GM21786 (cell line): ENCODE data around the gene AK5.
A peak's percentile ranks its signal among the peaks of the same experiment; 100 is the strongest.
"Not testable (repeated sequence)": the region's sequence is repeated elsewhere in the genome, so short reads cannot be mapped to it uniquely, and the experiment has no call there.

Source experiments
- ATAC-seq: cut with Tn5 transposase; IDR thresholded peaks from one replicate; pipeline ENCODE4 v1.9.1; 2021; ENCODE audit not compliant: unreplicated experiment

AK5 gene

DNA sequence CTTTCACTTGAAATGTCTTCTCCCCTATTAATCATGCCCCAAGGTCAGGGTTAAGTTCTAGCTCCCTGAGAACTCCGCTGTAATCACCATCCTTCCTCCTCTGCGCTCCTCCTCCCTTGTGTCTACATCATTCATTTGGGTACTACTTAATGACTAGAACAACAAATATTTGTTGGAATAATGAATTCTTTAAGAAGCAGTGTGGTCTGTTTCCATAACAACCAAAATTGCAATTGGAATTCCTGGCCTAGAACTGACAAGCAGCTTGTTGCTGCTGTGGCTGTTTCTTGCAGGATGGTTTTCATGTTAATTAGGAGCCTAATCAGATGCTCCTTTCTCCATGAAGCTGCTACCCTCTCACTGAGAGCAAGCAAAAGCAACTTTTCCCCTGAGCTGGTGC is 208.1 kb downstream of the AK5 start:
- no peak for ATAC-seq

DNA sequence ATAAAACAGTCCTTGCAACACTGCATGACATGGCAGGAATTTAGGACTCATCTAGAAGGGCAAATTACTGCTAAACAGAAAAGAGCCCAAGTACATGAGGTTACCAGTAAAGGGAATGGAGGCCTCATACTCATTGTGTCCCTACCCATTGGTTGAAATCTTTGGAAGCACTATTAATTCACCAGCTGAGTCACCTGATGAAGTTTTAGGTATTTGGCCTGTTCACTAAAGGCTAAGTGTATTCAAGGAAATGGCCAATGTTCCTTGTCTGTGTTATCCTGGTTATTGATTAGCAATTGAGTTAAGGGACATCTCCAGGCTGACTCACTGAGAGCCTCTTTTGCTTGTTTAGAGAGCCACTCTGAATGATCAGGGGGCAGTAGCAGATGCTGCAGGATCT is 212.2 kb downstream of the AK5 start:
- ATAC-seq = no peak

DNA sequence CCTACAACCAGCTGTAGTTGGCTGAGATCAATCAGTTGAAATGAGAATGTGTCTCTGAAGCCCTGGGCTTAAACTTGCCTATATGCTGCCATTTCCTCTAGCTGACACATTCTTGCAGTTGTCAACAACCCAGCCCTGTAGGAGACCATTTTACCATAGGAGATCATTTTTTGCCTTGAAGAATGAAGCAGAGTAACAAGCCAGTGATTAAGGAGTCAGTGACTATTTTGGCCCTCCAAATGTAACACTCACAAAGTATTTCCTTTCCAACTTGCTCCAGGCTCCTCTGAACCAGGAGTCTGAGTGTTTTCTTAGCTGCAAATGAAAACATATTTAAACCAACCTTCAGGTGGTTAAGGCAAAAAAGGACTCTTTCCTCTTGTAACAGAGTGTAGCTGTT is 217.1 kb downstream of the AK5 start:
- ATAC-seq = no peak

GRCh38 chr1:77499466-77499865 is 217.6 kb downstream of the AK5 start:
- no peak for ATAC-seq

- peak; percentile 57 for ATAC-seq
Observed at GRCh38 chr1:77504986-77505385, 223.2 kb downstream of the AK5 start.

DNA sequence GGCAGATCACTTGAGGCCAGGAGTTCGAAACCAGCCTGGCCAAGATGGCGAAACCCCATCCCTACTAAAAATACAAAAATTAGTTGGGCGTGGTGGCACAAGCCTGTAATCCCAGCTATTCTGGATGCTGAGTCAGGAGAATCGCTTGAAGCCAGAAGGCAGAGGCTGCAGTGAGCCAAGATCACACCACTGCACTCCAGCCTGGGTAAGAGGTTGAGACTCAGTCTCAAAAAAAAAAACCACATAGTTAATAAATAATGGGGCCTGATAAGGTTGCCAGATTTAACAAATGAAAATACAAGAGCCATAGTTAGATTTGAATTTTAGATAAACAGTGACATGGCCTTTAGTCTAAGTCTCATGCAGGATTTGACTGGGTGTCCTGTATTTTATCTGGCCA is 225.0 kb downstream of the AK5 start:
- ATAC-seq = no peak

GRCh38 chr1:77509051-77509492 is 227.3 kb downstream of the AK5 start:
- no peak for ATAC-seq

GRCh38 chr1:77509898-77510297 is 228.1 kb downstream of the AK5 start:
- ATAC-seq = no peak

GRCh38 chr1:77511440-77511840 is 229.6 kb downstream of the AK5 start:
- no peak for ATAC-seq

DNA sequence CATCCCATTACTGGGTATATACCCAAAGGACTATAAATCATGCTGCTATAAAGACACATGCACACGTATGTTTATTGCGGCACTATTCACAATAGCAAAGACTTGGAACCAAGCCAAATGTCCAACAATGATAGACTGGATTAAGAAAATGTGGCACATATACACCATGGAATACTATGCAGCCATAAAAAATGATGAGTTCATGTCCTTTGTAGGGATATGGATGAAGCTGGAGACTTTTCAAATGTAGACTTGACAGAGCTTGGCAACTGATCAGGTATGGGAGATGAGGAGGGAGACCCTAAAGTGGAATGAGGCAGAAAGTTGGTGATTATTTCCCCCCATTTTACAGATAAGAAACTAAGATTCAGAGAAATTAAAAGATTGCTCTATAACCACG is 230.8 kb downstream of the AK5 start:
- not testable (repeated sequence) for ATAC-seq

DNA sequence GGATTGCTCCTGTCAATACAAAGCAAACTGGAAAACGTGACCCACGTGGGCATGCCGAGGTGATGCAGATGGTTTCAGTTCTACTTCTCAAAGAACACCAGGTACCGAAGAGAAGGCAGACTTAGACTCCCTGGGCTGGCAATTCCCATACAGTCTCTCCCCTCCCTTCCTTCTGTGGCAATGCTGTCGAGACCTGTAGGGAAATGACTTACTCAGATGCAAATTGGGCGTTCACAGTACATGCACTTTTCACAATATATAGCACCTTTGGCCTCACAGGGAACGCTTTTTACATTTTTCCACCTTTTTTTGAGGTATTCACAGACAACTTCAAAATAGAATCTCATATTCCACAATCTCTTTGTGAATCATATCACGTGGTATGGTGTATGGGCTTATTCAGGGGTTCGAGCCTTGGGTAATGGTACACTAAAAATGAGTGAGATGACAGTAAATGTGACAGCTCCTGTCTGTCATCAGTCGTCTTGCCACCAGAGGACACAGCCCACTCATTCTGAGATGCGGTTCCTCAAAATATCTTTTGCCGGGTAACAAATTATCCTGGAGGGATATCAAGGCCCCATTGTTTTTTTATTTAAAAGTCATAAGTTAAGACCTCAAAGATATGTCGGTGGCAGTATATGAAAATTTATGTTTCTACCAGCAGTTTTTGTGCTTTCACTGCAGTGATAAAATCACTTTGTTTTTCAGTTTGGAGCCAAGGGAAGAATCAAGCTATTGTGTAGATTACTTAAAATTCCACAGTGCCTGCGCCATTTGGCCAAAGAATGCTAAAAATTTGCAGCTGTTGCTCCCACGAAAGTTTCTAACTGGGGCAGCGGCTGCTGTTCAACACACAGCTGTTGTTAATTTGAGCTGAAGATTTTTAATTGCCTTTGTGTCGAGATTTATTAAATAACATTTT is 232.3 kb downstream of the AK5 start:
- no peak for ATAC-seq

GRCh38 chr1:77514921-77515776 is 233.3 kb downstream of the AK5 start:
- ATAC-seq = no peak

DNA sequence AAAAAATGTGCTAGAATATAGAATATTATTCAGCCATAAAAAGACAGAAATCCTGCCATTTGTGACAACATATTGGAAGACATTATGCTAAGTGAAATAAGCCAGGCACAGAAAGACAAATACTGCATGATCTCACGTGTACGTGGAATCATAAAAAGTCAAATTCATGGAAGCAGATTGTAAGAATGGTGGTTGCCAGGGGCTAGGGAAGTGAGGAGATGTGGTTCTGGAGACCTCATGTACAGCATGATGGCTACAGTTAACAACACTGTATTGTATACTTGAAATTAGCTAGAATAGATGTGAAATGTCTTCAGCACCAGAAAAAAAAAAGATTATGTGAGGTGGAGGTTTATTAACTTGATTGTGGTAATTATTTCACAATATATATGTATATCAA is 234.3 kb downstream of the AK5 start:
- no peak for ATAC-seq

- ATAC-seq = no peak
Observed at GRCh38 chr1:77524038-77524437, 242.2 kb downstream of the AK5 start.

DNA sequence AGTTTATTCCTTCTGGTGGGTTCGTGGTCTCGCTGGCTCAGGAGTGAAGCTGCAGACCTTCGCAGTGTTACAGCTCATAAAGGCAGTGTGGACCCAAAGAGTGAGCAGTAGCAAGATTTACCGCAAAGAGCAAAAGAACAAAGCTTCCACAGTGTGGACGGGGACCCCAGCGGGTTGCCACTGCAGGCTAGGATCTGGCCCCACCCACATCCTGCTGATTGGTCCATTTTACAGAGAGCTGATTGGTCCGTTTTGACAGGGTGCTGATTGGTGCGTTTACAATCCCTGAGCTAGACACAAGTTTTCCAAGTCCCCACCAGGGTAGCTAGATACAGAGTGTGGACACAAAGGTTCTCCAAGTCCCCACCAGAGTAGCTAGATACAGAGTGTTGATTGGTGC is 249.3 kb downstream of the AK5 start:
- not testable (repeated sequence) for ATAC-seq

DNA sequence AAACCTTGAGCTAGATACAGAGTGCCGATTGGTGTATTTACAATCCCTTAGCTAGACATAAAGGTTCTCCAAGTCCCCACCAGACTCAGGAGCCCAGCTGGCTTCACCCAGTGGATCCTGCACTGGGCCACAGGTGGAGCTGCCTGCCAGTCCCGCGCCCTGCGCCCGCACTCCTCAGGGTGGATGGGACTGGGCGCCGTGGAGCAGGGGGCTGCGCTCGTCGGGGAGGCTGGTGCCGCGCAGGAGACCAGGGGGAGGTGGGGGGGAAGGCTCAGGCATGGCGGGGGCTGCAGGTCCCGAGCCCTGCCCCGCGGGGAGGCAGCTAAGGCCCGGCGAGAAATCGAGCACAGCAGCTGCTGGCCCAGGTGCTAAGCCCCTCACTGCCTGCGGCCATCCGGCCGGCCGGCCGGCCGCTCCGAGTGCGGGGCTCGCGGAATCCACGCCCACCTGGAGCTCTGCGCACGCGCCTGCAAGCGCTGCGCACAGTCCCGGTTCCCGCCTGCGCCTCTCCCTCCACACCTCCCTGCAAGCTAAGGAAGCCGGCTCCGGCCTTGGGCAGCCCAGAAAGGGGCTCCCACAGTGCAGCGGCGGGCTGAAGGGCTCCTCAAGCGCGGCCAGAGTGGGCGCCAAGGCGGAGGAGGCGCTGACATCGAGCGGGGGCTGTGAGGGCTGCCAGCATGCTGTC is 249.9 kb downstream of the AK5 start:
- ATAC-seq = not testable (repeated sequence)

GRCh38 chr1:77532641-77533040 is 250.8 kb downstream of the AK5 start:
- no peak for ATAC-seq

GRCh38 chr1:77533660-77534305 is 252.0 kb downstream of the AK5 start:
- ATAC-seq = no peak

DNA sequence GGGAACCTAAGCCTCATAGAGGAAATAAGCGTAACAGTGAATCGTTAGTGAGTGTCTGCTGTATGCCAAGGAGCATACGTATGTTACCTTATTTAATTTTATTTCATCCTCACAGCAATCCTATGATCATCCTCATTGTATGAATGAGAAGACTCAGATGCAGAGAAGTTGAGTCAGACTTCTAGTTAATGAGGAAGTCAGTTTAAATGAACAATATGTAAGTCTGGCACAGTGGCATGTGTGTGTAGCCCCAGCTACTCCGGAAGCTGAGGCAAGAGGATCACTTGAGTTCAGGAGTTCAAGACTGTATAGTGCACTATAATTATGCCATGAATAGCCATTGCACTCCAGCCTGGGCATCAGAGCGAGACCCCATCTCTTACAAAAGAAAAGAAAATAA is 252.6 kb downstream of the AK5 start:
- no peak for ATAC-seq

GRCh38 chr1:77536813-77537212 is 255.0 kb downstream of the AK5 start:
- no peak for ATAC-seq
